GM19397 (cell line): ENCODE data around the gene ZC3H4.

Source experiments
- ATAC-seq: cut with Tn5 transposase; IDR thresholded peaks from one replicate; pipeline ENCODE4 v1.9.1; 2021; ENCODE audit warnings: mild to moderate bottlenecking, moderate library complexity; ENCODE audit not compliant: unreplicated experiment

The ZC3H4 gene

GRCh38 chr19:47134545-47134944, 21.0 kb upstream of the ZC3H4 start:
- no peak for ATAC-seq

- no peak for ATAC-seq
Measured at GRCh38 chr19:47133021-47133471, 19.5 kb upstream of the ZC3H4 start.

- ATAC-seq, result no peak
Measured at GRCh38 chr19:47132194-47132852, 18.7 kb upstream of the ZC3H4 start.

GRCh38 chr19:47130589-47131227, 17.1 kb upstream of the ZC3H4 start, which contains the start of gene SAE1:
Gene SAE1 (plus strand): TSS chr19:47130835. CDS start chr19:47130931, 96 bp downstream.
- ATAC-seq, result peak; percentile 95

GRCh38 chr19:47130120-47130588, 16.6 kb upstream of the ZC3H4 start:
- no peak for ATAC-seq

- no peak for ATAC-seq
Measured at GRCh38 chr19:47129579-47129978, 16.0 kb upstream of the ZC3H4 start.

- no peak for ATAC-seq
Measured at GRCh38 chr19:47125669-47125938, 12.0 kb upstream of the ZC3H4 start.

- no peak for ATAC-seq
Measured at GRCh38 chr19:47124937-47125668, 11.5 kb upstream of the ZC3H4 start.

GRCh38 chr19:47123406-47123805, 9.8 kb upstream of the ZC3H4 start:
- ATAC-seq, result no peak

- ATAC-seq, result no peak
Measured at GRCh38 chr19:47122359-47123335, 9.1 kb upstream of the ZC3H4 start.

- ATAC-seq, result no peak
Measured at GRCh38 chr19:47120470-47121067, 7.0 kb upstream of the ZC3H4 start.

GRCh38 chr19:47113850-47114651, 475 bp upstream of the ZC3H4 start:
- ATAC-seq, result no peak

GRCh38 chr19:47112166-47112996, 1.2 kb downstream of the ZC3H4 start:
- peak; percentile 26 for ATAC-seq

GRCh38 chr19:47111682-47112165, 1.9 kb downstream of the ZC3H4 start:
- no peak for ATAC-seq

GRCh38 chr19:47111006-47111621, 2.5 kb downstream of the ZC3H4 start:
- ATAC-seq, result no peak

GRCh38 chr19:47110521-47111005, 3.0 kb downstream of the ZC3H4 start:
- no peak for ATAC-seq

GRCh38 chr19:47109541-47110375, 3.8 kb downstream of the ZC3H4 start:
- no peak for ATAC-seq
